A549 (cell line): ENCODE results near the gene NR2E1. TPM values are rescaled to one million over a fixed set of nuclear protein-coding genes. Genes with fewer than 3 reads are reported as not detected.

Experiments
- ATAC-seq, 2 experiments: fragments of 200-7000 bp in 1 of 2; fragments of >200 bp in 1 of 2; cut with Nextera tagmentation in 1 of 2; cut with Tn5 transposase in 1 of 2; 3 replicates each; pipeline versions ENCODE4 v1.8.0 to v1.9.1; 2018 to 2020; ENCODE audit warnings: mild to moderate bottlenecking in 1 of 2, moderate library complexity in 1 of 2
- CTCF ChIA-PET: fragments of 300-600 bp; sonication (Branson Sonifier 250); formaldehyde crosslinking; extraction: SDS; loops from one replicate; lab custom pipeline; 2021; ENCODE audit warnings: antibody characterized with exemption, inconsistent platforms; lab: Yijun Ruan, JAX
- POLR2A ChIA-PET: fragments of 350-600 bp; formaldehyde crosslinking; extraction: SDS; loops from one replicate; lab custom pipeline; 2021; ENCODE audit warnings: antibody characterized with exemption, inconsistent platforms; lab: Yijun Ruan, JAX
- DNase-seq, 2 experiments: peaks; one replicate each; pipeline versions ENCODE4 v3.0.0 to v3.0.0-alpha.2; 2011 to 2016; ENCODE audit warnings: low read depth in 1 of 2, low spot score in 1 of 2
- FAIRE-seq: peaks from 2 replicates; lab custom pipeline; 2011; peaks lifted over from hg19 to GRCh38; lab: Jason Lieb, UNC
- H3K27ac ChIP-seq, 2 experiments: fragments of >200 bp; sonication (Bioruptor Twin); formaldehyde crosslinking; 3 replicates each; pipeline ENCODE4 v1.5.1; 2016 to 2017
- H3K4me1 ChIP-seq: fragments of >200 bp; sonication (Bioruptor Twin); formaldehyde crosslinking; 3 replicates; pipeline ENCODE4 v1.6.1; 2016
- H3K4me2 ChIP-seq: fragments of >200 bp; sonication (Bioruptor Twin); formaldehyde crosslinking; 3 replicates; pipeline ENCODE4 v1.6.1; 2016
- H3K4me3 ChIP-seq: fragments of >200 bp; sonication (Bioruptor Twin); formaldehyde crosslinking; 3 replicates; pipeline ENCODE4 v1.5.1; 2016
- H3K9me3 ChIP-seq: fragments of >200 bp; sonication (Bioruptor Twin); formaldehyde crosslinking; 3 replicates; pipeline ENCODE4 v1.6.1; 2016
- BHLHE40 ChIP-seq: IDR thresholded peaks from 2 replicates; pipeline ENCODE4 v1.6.1; 2012; ENCODE audit warnings: low read depth, low read length, inconsistent platforms
- CBX2 ChIP-seq: fragments of 200-600 bp; sonication (generic); IDR thresholded peaks from 2 replicates; pipeline ENCODE4 v1.6.1; 2016; ENCODE audit warnings: low read depth, mild to moderate bottlenecking, borderline replicate concordance
- CBX8 ChIP-seq: fragments of 200-600 bp; sonication (generic); IDR thresholded peaks from 2 replicates; pipeline ENCODE4 v1.6.1; 2016
- CEBPB ChIP-seq, 2 experiments: fragments of >200 bp in 1 of 2; sonication (Bioruptor Twin) in 1 of 2; formaldehyde crosslinking in 1 of 2; IDR thresholded peaks; 2 replicates each; pipeline ENCODE4 v1.6.1; 2012 to 2016
- EHMT2 ChIP-seq: fragments of 200-600 bp; sonication (generic); IDR thresholded peaks from 2 replicates; pipeline ENCODE4 v1.6.1; 2016; ENCODE audit warnings: antibody characterized with exemption, low read depth, mild to moderate bottlenecking, moderate library complexity
- ELK1 ChIP-seq: fragments of 150-350 bp; IDR thresholded peaks from 2 replicates; pipeline ENCODE4 v1.6.1; 2014; ENCODE audit warnings: low read depth, mild to moderate bottlenecking, low read length
- FOSB ChIP-seq: fragments of 250-450 bp; sonication (Bioruptor Pico); IDR thresholded peaks from 2 replicates; pipeline ENCODE4 v1.5.0; 2020; ENCODE audit warnings: mild to moderate bottlenecking, moderate library complexity
- GATA3 ChIP-seq: IDR thresholded peaks from 2 replicates; pipeline ENCODE4 v1.6.1; 2012; ENCODE audit warnings: borderline replicate concordance
- HEYL ChIP-seq: fragments of 250-450 bp; sonication (Bioruptor Pico); IDR thresholded peaks from 2 replicates; pipeline ENCODE4 v1.8.0; 2021; ENCODE audit warnings: mild to moderate bottlenecking, moderate library complexity
- HMGXB4 ChIP-seq: fragments of 250-450 bp; sonication (Bioruptor Pico); IDR thresholded peaks from 2 replicates; pipeline ENCODE4 v1.5.0; 2021; ENCODE audit warnings: mild to moderate bottlenecking, moderate library complexity, borderline replicate concordance
- HOXA7 ChIP-seq: fragments of 250-450 bp; sonication (Bioruptor Pico); IDR thresholded peaks from 2 replicates; pipeline ENCODE4 v1.5.0; 2020; ENCODE audit warnings: mild to moderate bottlenecking, moderate library complexity
- HOXB13 ChIP-seq: fragments of 250-450 bp; sonication (Bioruptor Pico); IDR thresholded peaks from 2 replicates; pipeline ENCODE4 v1.5.0; 2020; ENCODE audit warnings: low read depth, mild to moderate bottlenecking, moderate library complexity
- KDM5A ChIP-seq: fragments of 200-600 bp; sonication (generic); IDR thresholded peaks from 2 replicates; pipeline ENCODE4 v1.6.1; 2016; ENCODE audit warnings: antibody characterized with exemption, mild to moderate bottlenecking
- MAFK ChIP-seq: fragments of 450-650 bp; IDR thresholded peaks from 2 replicates; pipeline ENCODE4 v1.6.1; 2014; ENCODE audit not compliant: partially characterized antibody
- NR3C1 ChIP-seq: fragments of >200 bp; sonication (Bioruptor Twin); formaldehyde crosslinking; IDR thresholded peaks from 3 replicates; pipeline ENCODE4 v1.6.1; 2017
- PBX3 ChIP-seq: IDR thresholded peaks from 2 replicates; pipeline ENCODE4 v1.6.1; 2012
- PHF8 ChIP-seq: fragments of 200-600 bp; sonication (generic); IDR thresholded peaks from 2 replicates; pipeline ENCODE4 v1.6.1; 2016; ENCODE audit warnings: low read depth, mild to moderate bottlenecking, antibody characterized with exemption, moderate library complexity, borderline replicate concordance
- RCOR1 ChIP-seq: fragments of 150-350 bp; IDR thresholded peaks from 2 replicates; pipeline ENCODE4 v1.6.1; 2014; ENCODE audit warnings: antibody characterized with exemption, low read length, low read depth
- REST ChIP-seq: fragments of 200-600 bp; sonication (generic); IDR thresholded peaks from 2 replicates; pipeline ENCODE4 v1.6.1; 2016; ENCODE audit warnings: antibody characterized with exemption, mild to moderate bottlenecking, moderate library complexity
- RNF2 ChIP-seq: fragments of 200-600 bp; sonication (generic); IDR thresholded peaks from 2 replicates; pipeline ENCODE4 v1.6.1; 2016; ENCODE audit warnings: low read depth, mild to moderate bottlenecking, antibody characterized with exemption, moderate library complexity, borderline replicate concordance
- ZFP36 ChIP-seq: fragments of 450-650 bp; IDR thresholded peaks from 2 replicates; pipeline ENCODE4 v1.6.1; 2014; ENCODE audit warnings: borderline replicate concordance; ENCODE audit not compliant: partially characterized antibody
- WGBS: methylation state at CpG from one replicate; pipeline ENCODE4 v1.1.6; 2017; ENCODE audit errors: missing lambda C conversion rate; 5-methylcytosine and 5-hydroxymethylcytosine counted together
- polyA plus RNA-seq, 4 experiments: library from polyadenylated mRNA; depleted of rRNA in 3 of 4; stranded (reverse); fragments of >200 nt; fragmentation: RNase III in 1 of 4; extraction: RNeasy Plus Mini Kit Qiagen cat#74134 plus additional on column Dnase treatment in 1 of 4; gene quantifications; 2 replicates in 3 of 4; 3 replicates in 1 of 4; pipeline ENCODE4 v1.2.3, GENCODE V29; 2011 to 2017

Gene NR2E1
- polyA plus RNA-seq, 2 of the 4 experiments (the other 2 are of a cell fraction) = 0.03 TPM; not detected in 1

- Histone ChIP-seq H3K4me1 (peaks cover 6% of the 10 kb centered on the region; the same call in 1 of the 3 replicates), H3K4me3 (peak overlapping the region; percentile 45), H3K27ac (peak overlapping the region in 1 of 2 experiments; percentile 61; a peak in 3 of 6 replicates), H3K4me2 (peak overlapping the region; percentile 97), H3K9me3 (no peaks in the 10 kb centered on the region; the same call in 2 of the 3 replicates)
- FAIRE-seq = no peak
- 40% methylated on average over 19 of the region's 60 CpGs for WGBS
- ATAC-seq = peak in 1 of 2 experiments; percentile 46; a peak in 3 of 6 replicates
- POLR2A ChIA-PET = no interaction called here
- DNase-seq = no peak
- CTCF ChIA-PET = interaction anchor here (1.4 kb wide), 1 partner anchor 9 kb away, joined by 3 read pairs; no protein-coding TSS in a partner anchor
- TF ChIP-seq PBX3 = no peak
- no peak for TF ChIP-seq ELK1
- no peak for TF ChIP-seq FOSB (CRISPR knock-in tag)
- no peak for TF ChIP-seq PHF8
- no peak for TF ChIP-seq GATA3
- TF ChIP-seq HEYL (CRISPR knock-in tag) = no peak
- TF ChIP-seq HMGXB4 = no peak
- no peak for TF ChIP-seq HOXB13 (CRISPR knock-in tag)
- no peak for TF ChIP-seq CEBPB (IDR thresholded peaks at IDR 0.05)
- no peak for TF ChIP-seq MAFK
- no peak for TF ChIP-seq ZFP36
- no peak for TF ChIP-seq HOXA7 (CRISPR knock-in tag)
- TF ChIP-seq NR3C1 = no peak
- TF ChIP-seq EHMT2 = no peak
- no peak for TF ChIP-seq CBX2
- TF ChIP-seq RCOR1 = no peak
- TF ChIP-seq BHLHE40 = no peak
- TF ChIP-seq KDM5A = no peak
These were observed 8.4 kb upstream of the NR2E1 start for GRCh38 chr6:108157234-108157980.

GRCh38 chr6:108157981-108158525 lies 7.8 kb upstream of the NR2E1 start:
- DNase-seq (peak in 1 of 2 experiments; percentile 8), ATAC-seq (no peak), FAIRE-seq (no peak)
- Histone ChIP-seq H3K27ac (peak overlapping the region in 1 of 2 experiments; percentile 61; a peak in 3 of 6 replicates), H3K4me2 (peak overlapping the region; percentile 97), H3K4me1 (peaks cover 6% of the 10 kb centered on the region; the same call in 1 of the 3 replicates), H3K4me3 (peak overlapping the region; percentile 45), H3K9me3 (no peaks in the 10 kb centered on the region; the same call in 2 of the 3 replicates)
- POLR2A ChIA-PET = no interaction called here
- CTCF ChIA-PET = interaction anchor here (1.4 kb wide), 1 partner anchor 9 kb away, joined by 3 read pairs; no protein-coding TSS in a partner anchor
- TF ChIP-seq MAFK = no peak
- TF ChIP-seq RNF2 = peak; percentile 98
- TF ChIP-seq CBX8 = peak; percentile 96
- TF ChIP-seq REST = no peak
- 12% methylated on average over 23 of the region's 38 CpGs for WGBS
